ENCODE data around the gene VEZF1.

The VEZF1 gene

GRCh38 chr17:57927048-57927723, 60.9 kb downstream of the VEZF1 start:
- DNase-seq (ENCODE audit: low spot score): no peak

- no peak for DNase-seq (ENCODE audit: low spot score)
Observed at GRCh38 chr17:57926723-57927047, 61.4 kb downstream of the VEZF1 start.

GRCh38 chr17:57925361-57925990, 62.6 kb downstream of the VEZF1 start:
- DNase-seq (ENCODE audit: low spot score): no peak

- DNase-seq (ENCODE audit: low spot score): no peak
Observed at GRCh38 chr17:57924677-57925076, 63.4 kb downstream of the VEZF1 start.
